ENCODE results near the gene ALCAM. TPM values are rescaled to one million over a fixed set of nuclear protein-coding genes. Genes with fewer than 3 reads are reported as not detected.

Gene ALCAM
- total and polyA plus RNA-seq, 2 donors (not counting 3 experiments of a cell fraction or from before 2014, with no cell fraction given), result 46.3 to 118 TPM

- DNase-seq (ENCODE audit: low read depth, low spot score) (no peak), FAIRE-seq (no peak)
- H3K27me3 ChIP-seq (ENCODE audit: control insufficient read depth in 2 of 2, insufficient read depth in 2 of 2, low read length in 2 of 2), result no peaks in the 10 kb centered on the region
- TF ChIP-seq MYC (IDR thresholded peaks at IDR 0.05; ENCODE audit: low read depth, low read length) (no peak), JUN (IDR thresholded peaks at IDR 0.05; ENCODE audit: borderline replicate concordance, insufficient read depth, insufficient read length, low read depth) (no peak)
- intact Hi-C loops (cut with micrococcal nuclease) (no loop called here), dilution Hi-C loops (cut with MboI; ENCODE audit: extremely low pct_ligation_motif_present, low sequenced_read_pairs) (no loop called here)
- H3K4me3 ChIP-seq (replicated peaks in 1 of 3; ENCODE audit: insufficient read depth in 1 of 3, low read depth in 1 of 3, low read length in 3 of 3), result no peak overlapping the region
- peaks cover 8% of the 10 kb centered on the region for H3K4me1 ChIP-seq (ENCODE audit: control insufficient read depth, extremely low read depth, insufficient read depth, low read length)
- peaks cover 20% of the 10 kb centered on the region for H3K79me2 ChIP-seq (ENCODE audit: control insufficient read depth, insufficient read depth, low read length)
- no peak overlapping the region for H3K9ac ChIP-seq (replicated peaks; ENCODE audit: extremely low read depth, insufficient read depth, low read length)
- POLR2A ChIA-PET, result no interaction called here
- no peaks in the 10 kb centered on the region for H3K9me3 ChIP-seq (replicated peaks; ENCODE audit: control insufficient read depth, insufficient read depth, low read length)
- H3K4me2 ChIP-seq (ENCODE audit: insufficient read depth, low read length), result no peak overlapping the region
- CTCF ChIA-PET, result interaction anchor here (1.1 to 1.3 kb wide), 2 partner anchors 12 to 42 kb away, joined by 3 to 4 read pairs; no protein-coding TSS in a partner anchor
- peaks cover 3% of the 10 kb centered on the region for H4K20me1 ChIP-seq (replicated peaks; ENCODE audit: control insufficient read depth, extremely low read depth, insufficient read depth, low read length)
- H3K9me1 ChIP-seq (replicated peaks; ENCODE audit: control insufficient read depth, extremely low read depth, insufficient read depth, low read length), result no peaks in the 10 kb centered on the region
- no peaks in the 10 kb centered on the region for H3K36me3 ChIP-seq (ENCODE audit: control insufficient read depth in 2 of 2, extremely low read depth in 1 of 2, insufficient read depth in 2 of 2, low read length in 2 of 2)
- no TSS peak for BruUV-seq (replicated peaks)
- H3K27ac ChIP-seq (ENCODE audit: insufficient read depth, low read depth, low read length), result no peak overlapping the region
- no peak overlapping the region for H2AFZ ChIP-seq (ENCODE audit: low read depth, low read length)
These were observed 96.9 kb downstream of the ALCAM start for GRCh38 chr3:105463620-105464019.

- no peak overlapping the region for H3K27ac ChIP-seq (ENCODE audit: insufficient read depth, low read depth, low read length)
- intact Hi-C loops (cut with micrococcal nuclease), result no loop called here
- BruUV-seq (replicated peaks), result no TSS peak
- H3K9me3 ChIP-seq (replicated peaks; ENCODE audit: control insufficient read depth, insufficient read depth, low read length), result no peaks in the 10 kb centered on the region
- H3K9ac ChIP-seq (replicated peaks; ENCODE audit: extremely low read depth, insufficient read depth, low read length), result no peak overlapping the region
- POLR2A ChIA-PET, result no interaction called here
- H3K27me3 ChIP-seq (ENCODE audit: control insufficient read depth in 2 of 2, insufficient read depth in 2 of 2, low read length in 2 of 2), result no peaks in the 10 kb centered on the region
- TF ChIP-seq GATA2 (IDR thresholded peaks at IDR 0.05; ENCODE audit: insufficient read depth, insufficient read length, low read depth, low read length) (no peak), POLR2AphosphoS5 (IDR thresholded peaks at IDR 0.05; ENCODE audit: insufficient read depth, low read depth, low read length) (no peak), JUN (IDR thresholded peaks at IDR 0.05; ENCODE audit: borderline replicate concordance, insufficient read depth, insufficient read length, low read depth) (no peak), MYC (IDR thresholded peaks at IDR 0.05; ENCODE audit: low read depth, low read length) (no peak), FOS (IDR thresholded peaks at IDR 0.05; ENCODE audit: borderline replicate concordance, insufficient read depth, low read length) (no peak), EZH2 (IDR thresholded peaks at IDR 0.05; ENCODE audit: borderline replicate concordance, low read depth, low read length, severe bottlenecking) (no peak), MAX (IDR thresholded peaks at IDR 0.05; ENCODE audit: insufficient read depth, insufficient read length) (no peak), POLR2A (IDR thresholded peaks at IDR 0.05; ENCODE audit: low read depth, low read length) (no peak), CTCF (IDR thresholded peaks at IDR 0.05; ENCODE audit: extremely low read depth in 1 of 2, insufficient read depth in 1 of 2, low read depth in 1 of 2, low read length in 2 of 2) (no peak)
- CTCF ChIA-PET, result interaction anchor here (1.1 to 2.0 kb wide), 6 partner anchors 10 to 54 kb away, joined by 3 to 6 read pairs (median 4); no protein-coding TSS in a partner anchor
- H3K79me2 ChIP-seq (ENCODE audit: control insufficient read depth, insufficient read depth, low read length), result peaks cover 13% of the 10 kb centered on the region
- H4K20me1 ChIP-seq (replicated peaks; ENCODE audit: control insufficient read depth, extremely low read depth, insufficient read depth, low read length), result no peaks in the 10 kb centered on the region
- dilution Hi-C loops (cut with MboI; ENCODE audit: extremely low pct_ligation_motif_present, low sequenced_read_pairs), result no loop called here
- no peak overlapping the region for H3K4me2 ChIP-seq (ENCODE audit: insufficient read depth, low read length)
- DNase-seq (ENCODE audit: low read depth, low spot score), result no peak
- no peaks in the 10 kb centered on the region for H3K9me1 ChIP-seq (replicated peaks; ENCODE audit: control insufficient read depth, extremely low read depth, insufficient read depth, low read length)
- no peaks in the 10 kb centered on the region for H3K36me3 ChIP-seq (ENCODE audit: control insufficient read depth in 2 of 2, extremely low read depth in 1 of 2, insufficient read depth in 2 of 2, low read length in 2 of 2)
- no peak overlapping the region for H2AFZ ChIP-seq (ENCODE audit: low read depth, low read length)
- FAIRE-seq, result no peak
- no peaks in the 10 kb centered on the region for H3K4me1 ChIP-seq (ENCODE audit: control insufficient read depth, extremely low read depth, insufficient read depth, low read length)
- H3K4me3 ChIP-seq (replicated peaks in 1 of 3; ENCODE audit: insufficient read depth in 1 of 3, low read depth in 1 of 3, low read length in 3 of 3), result no peak overlapping the region
These were observed 98.6 kb downstream of the ALCAM start for GRCh38 chr3:105465251-105465853.
